HG02610 (cell line): Measurements from ENCODE around the gene DOK3.

ENCODE experiments used
- ATAC-seq: cut with Tn5 transposase; IDR thresholded peaks from one replicate; pipeline ENCODE4 v1.9.1; 2021; ENCODE audit warnings: mild to moderate bottlenecking, moderate library complexity; ENCODE audit not compliant: unreplicated experiment

The DOK3 gene

GRCh38 chr5:177509381-177509951 lies at the start of gene DOK3:
Gene DOK3, minus strand, starts transcription at chr5:177509826. Its CDS starts 286 bp downstream, at chr5:177509540.
- no peak for ATAC-seq

- ATAC-seq = no peak
Measured at GRCh38 chr5:177557796-177558195, 48.2 kb upstream of the DOK3 start.

- no peak for ATAC-seq
Measured at GRCh38 chr5:177557041-177557647, 47.5 kb upstream of the DOK3 start.

- no peak for ATAC-seq
Measured at GRCh38 chr5:177555665-177556064, 46.0 kb upstream of the DOK3 start.

GRCh38 chr5:177555228-177555627 lies 45.6 kb upstream of the DOK3 start:
- no peak for ATAC-seq

GRCh38 chr5:177554474-177555111 lies 45.0 kb upstream of the DOK3 start, which contains the start of gene FAM193B:
Gene FAM193B, minus strand, starts transcription at chr5:177554563. Its CDS starts 105 bp downstream, at chr5:177554458.
- ATAC-seq = peak; percentile 93

GRCh38 chr5:177553671-177554429 lies 44.2 kb upstream of the DOK3 start:
- ATAC-seq = peak; percentile 32

GRCh38 chr5:177552839-177553455 lies 43.3 kb upstream of the DOK3 start:
- no peak for ATAC-seq

- ATAC-seq = no peak
Measured at GRCh38 chr5:177550122-177550521, 40.5 kb upstream of the DOK3 start.

GRCh38 chr5:177548495-177548894 lies 38.9 kb upstream of the DOK3 start:
- ATAC-seq = no peak

GRCh38 chr5:177547736-177548135 lies 38.1 kb upstream of the DOK3 start:
- ATAC-seq = no peak

- ATAC-seq = no peak
Measured at GRCh38 chr5:177546258-177546741, 36.7 kb upstream of the DOK3 start.

GRCh38 chr5:177545487-177546257 lies 36.0 kb upstream of the DOK3 start:
- ATAC-seq = no peak

GRCh38 chr5:177542816-177543465 lies 33.3 kb upstream of the DOK3 start:
- no peak for ATAC-seq

- ATAC-seq = no peak
Measured at GRCh38 chr5:177540438-177540837, 30.8 kb upstream of the DOK3 start.

- ATAC-seq = no peak
Measured at GRCh38 chr5:177539411-177539810, 29.8 kb upstream of the DOK3 start.

GRCh38 chr5:177538876-177539275 lies 29.2 kb upstream of the DOK3 start:
- ATAC-seq = no peak

GRCh38 chr5:177537389-177538361 lies 28.0 kb upstream of the DOK3 start:
- no peak for ATAC-seq

- no peak for ATAC-seq
Measured at GRCh38 chr5:177536386-177536785, 26.8 kb upstream of the DOK3 start.
